NCI-H128 (cell line): ENCODE measurements around the gene CIDEB.

ENCODE experiments used
- DNase-seq: peaks from one replicate; lab custom pipeline; 2025; ENCODE audit not compliant: unreplicated experiment; lab: John Stamatoyannopoulos, UW

CIDEB gene

GRCh38 chr14:24255438-24255837 is 52.3 kb downstream of the CIDEB start:
- DNase-seq, result no peak
